Mucosa of stomach (tissue), 1 donor: ENCODE measurements around the gene PSMB9.
A peak's percentile ranks its signal among the peaks of the same experiment; 100 is the strongest.

Experiments used
- H3K27me3 ChIP-seq: one replicate; pipeline ENCODE4 v1.7.0; 2013; ENCODE audit warnings: mild to moderate bottlenecking, low read length; ENCODE audit not compliant: control insufficient read depth, insufficient read depth
- H3K36me3 ChIP-seq: one replicate; pipeline ENCODE4 v1.7.0; 2013; ENCODE audit warnings: low read length; ENCODE audit not compliant: control insufficient read depth, insufficient read depth
- H3K4me1 ChIP-seq: one replicate; pipeline ENCODE4 v1.7.0; 2013; ENCODE audit warnings: mild to moderate bottlenecking, low read length; ENCODE audit not compliant: control insufficient read depth, insufficient read depth
- H3K4me3 ChIP-seq: one replicate; pipeline ENCODE4 v1.7.0; 2013; ENCODE audit warnings: low read length
- H3K9ac ChIP-seq: one replicate; pipeline ENCODE4 v1.7.0; 2013; ENCODE audit warnings: mild to moderate bottlenecking, low read length, moderate library complexity
- H3K9me3 ChIP-seq: one replicate; pipeline ENCODE4 v1.7.0; 2013; ENCODE audit warnings: mild to moderate bottlenecking, low read length, moderate library complexity; ENCODE audit not compliant: control insufficient read depth
- donor health status: Pancreatic carcinoma.

Gene PSMB9

GRCh38 chr6:32852844-32853540, 1.0 kb upstream of the PSMB9 start:
- Histone ChIP-seq H3K4me3 (peak overlapping the region; percentile 92), H3K36me3 (peaks cover 24% of the 10 kb centered on the region), H3K27me3 (no peaks in the 10 kb centered on the region), H3K9me3 (no peaks in the 10 kb centered on the region), H3K9ac (peak overlapping the region; percentile 94), H3K4me1 (peaks cover 22% of the 10 kb centered on the region)

- peak overlapping the region; percentile 94 for H3K9ac ChIP-seq
- peaks cover 22% of the 10 kb centered on the region for H3K4me1 ChIP-seq
- no peaks in the 10 kb centered on the region for H3K9me3 ChIP-seq
- H3K27me3 ChIP-seq: no peaks in the 10 kb centered on the region
- peak overlapping the region; percentile 92 for H3K4me3 ChIP-seq
- H3K36me3 ChIP-seq: peaks cover 15% of the 10 kb centered on the region
Observed at GRCh38 chr6:32854376-32855178, 585 bp downstream of the PSMB9 start.

- Histone ChIP-seq H3K4me3 (no peak overlapping the region), H3K4me1 (peaks cover 22% of the 10 kb centered on the region), H3K9ac (no peak overlapping the region), H3K36me3 (peaks cover 8% of the 10 kb centered on the region), H3K9me3 (no peaks in the 10 kb centered on the region), H3K27me3 (no peaks in the 10 kb centered on the region)
Observed at GRCh38 chr6:32855467-32856174, 1.6 kb downstream of the PSMB9 start.

- Histone ChIP-seq H3K4me1 (peaks cover 12% of the 10 kb centered on the region), H3K9me3 (no peaks in the 10 kb centered on the region)
Observed at GRCh38 chr6:32857156-32857891, 3.3 kb downstream of the PSMB9 start.

GRCh38 chr6:32858194-32858593, 4.2 kb downstream of the PSMB9 start:
- H3K9me3 ChIP-seq: no peaks in the 10 kb centered on the region
- no peaks in the 10 kb centered on the region for H3K36me3 ChIP-seq
- no peak overlapping the region for H3K9ac ChIP-seq
- no peaks in the 10 kb centered on the region for H3K27me3 ChIP-seq
- H3K4me3 ChIP-seq: no peak overlapping the region
- H3K4me1 ChIP-seq: peaks cover 9% of the 10 kb centered on the region

More at GRCh38 chr6:32857156-32857891, 3.3 kb downstream of the PSMB9 start:
- Histone ChIP-seq H3K4me3 (no peak overlapping the region), H3K36me3 (no peaks in the 10 kb centered on the region), H3K9ac (no peak overlapping the region), H3K27me3 (no peaks in the 10 kb centered on the region)

- Histone ChIP-seq H3K4me1 (no peaks in the 10 kb centered on the region), H3K36me3 (no peaks in the 10 kb centered on the region), H3K9me3 (no peaks in the 10 kb centered on the region), H3K27me3 (no peaks in the 10 kb centered on the region), H3K4me3 (no peak overlapping the region), H3K9ac (no peak overlapping the region)
Observed at GRCh38 chr6:32860674-32861073, 6.7 kb downstream of the PSMB9 start.

- no peaks in the 10 kb centered on the region for H3K27me3 ChIP-seq
- H3K9ac ChIP-seq: no peak overlapping the region
- no peaks in the 10 kb centered on the region for H3K9me3 ChIP-seq
- H3K4me1 ChIP-seq: no peaks in the 10 kb centered on the region
- no peak overlapping the region for H3K4me3 ChIP-seq
- no peaks in the 10 kb centered on the region for H3K36me3 ChIP-seq
Observed at GRCh38 chr6:32862725-32863124, 8.7 kb downstream of the PSMB9 start.

- Histone ChIP-seq H3K36me3 (no peaks in the 10 kb centered on the region), H3K27me3 (no peaks in the 10 kb centered on the region), H3K4me3 (no peak overlapping the region), H3K9me3 (no peaks in the 10 kb centered on the region), H3K9ac (no peak overlapping the region), H3K4me1 (no peaks in the 10 kb centered on the region)
Observed at GRCh38 chr6:32865724-32866443, 11.9 kb downstream of the PSMB9 start.

GRCh38 chr6:32867022-32867477, 13.1 kb downstream of the PSMB9 start:
- Histone ChIP-seq H3K27me3 (no peaks in the 10 kb centered on the region), H3K9ac (no peak overlapping the region), H3K36me3 (no peaks in the 10 kb centered on the region), H3K4me3 (no peak overlapping the region), H3K4me1 (no peaks in the 10 kb centered on the region), H3K9me3 (no peaks in the 10 kb centered on the region)

- Histone ChIP-seq H3K36me3 (no peaks in the 10 kb centered on the region), H3K4me3 (no peak overlapping the region), H3K4me1 (no peaks in the 10 kb centered on the region), H3K9me3 (no peaks in the 10 kb centered on the region), H3K9ac (no peak overlapping the region), H3K27me3 (no peaks in the 10 kb centered on the region)
Observed at GRCh38 chr6:32867554-32868256, 13.7 kb downstream of the PSMB9 start.
